Effector memory CD4-positive, alpha-beta T cell (primary cell): ENCODE results near the gene TMEM50B.
A peak's percentile ranks its signal among the peaks of the same experiment; 100 is the strongest.
"Not testable (repeated sequence)": the region's sequence is repeated elsewhere in the genome, so short reads cannot be mapped to it uniquely, and the experiment has no call there.

Source experiments
- DNase-seq, 3 donors: peaks; one replicate each; pipeline ENCODE4 v3.0.0-alpha.2; 2020
- H3K27ac ChIP-seq: 2 replicates; pipeline ENCODE4 v1.7.0; 2013; ENCODE audit warnings: mild to moderate bottlenecking, low read length, moderate library complexity; ENCODE audit not compliant: insufficient read depth, poor library complexity, severe bottlenecking
- H3K27me3 ChIP-seq: replicated peaks from 2 replicates; pipeline ENCODE4 v1.7.0; 2013; ENCODE audit warnings: mild to moderate bottlenecking, low read length; ENCODE audit not compliant: insufficient read depth, control insufficient read depth, poor library complexity, severe bottlenecking
- H3K36me3 ChIP-seq: 2 replicates; pipeline ENCODE4 v1.7.0; 2013; ENCODE audit warnings: mild to moderate bottlenecking, low read length, moderate library complexity; ENCODE audit not compliant: control insufficient read depth, insufficient read depth
- H3K4me1 ChIP-seq: 2 replicates; pipeline ENCODE4 v1.7.0; 2013; ENCODE audit warnings: low read length, mild to moderate bottlenecking; ENCODE audit not compliant: control insufficient read depth, insufficient read depth, poor library complexity, severe bottlenecking
- H3K4me3 ChIP-seq: 2 replicates; pipeline ENCODE4 v1.7.0; 2013; ENCODE audit warnings: low read length, low read depth, mild to moderate bottlenecking; ENCODE audit not compliant: insufficient read depth, poor library complexity, severe bottlenecking
- H3K9me3 ChIP-seq: 2 replicates; pipeline ENCODE4 v1.7.0; 2013; ENCODE audit warnings: mild to moderate bottlenecking, low read length, moderate library complexity; ENCODE audit not compliant: control insufficient read depth

The TMEM50B gene

GRCh38 chr21:33451634-33452071 lies 28.1 kb downstream of the TMEM50B start:
- DNase-seq: no peak
- H3K27me3 ChIP-seq: no peaks in the 10 kb centered on the region
- no peak overlapping the region for H3K27ac ChIP-seq
- no peak overlapping the region for H3K4me3 ChIP-seq
- no peaks in the 10 kb centered on the region for H3K9me3 ChIP-seq
- H3K36me3 ChIP-seq: peaks cover 6% of the 10 kb centered on the region
- H3K4me1 ChIP-seq: no peaks in the 10 kb centered on the region

- Histone ChIP-seq H3K36me3 (no peaks in the 10 kb centered on the region), H3K27ac (no peak overlapping the region), H3K4me1 (no peaks in the 10 kb centered on the region), H3K27me3 (no peaks in the 10 kb centered on the region), H3K9me3 (no peaks in the 10 kb centered on the region), H3K4me3 (no peak overlapping the region)
- DNase-seq: no peak
These were observed 30.2 kb downstream of the TMEM50B start for GRCh38 chr21:33449616-33450015.

- not testable (repeated sequence) for DNase-seq, H3K4me1 ChIP-seq, H3K27me3 ChIP-seq, H3K27ac ChIP-seq, H3K36me3 ChIP-seq, H3K4me3 ChIP-seq, H3K9me3 ChIP-seq
These were observed 33.2 kb downstream of the TMEM50B start for GRCh38 chr21:33446620-33447019.

GRCh38 chr21:33444499-33444898 lies 35.3 kb downstream of the TMEM50B start:
- no peaks in the 10 kb centered on the region for H3K36me3 ChIP-seq
- H3K27ac ChIP-seq: no peak overlapping the region
- H3K4me1 ChIP-seq: no peaks in the 10 kb centered on the region
- no peaks in the 10 kb centered on the region for H3K27me3 ChIP-seq
- H3K4me3 ChIP-seq: no peak overlapping the region
- DNase-seq: no peak
- no peaks in the 10 kb centered on the region for H3K9me3 ChIP-seq

GRCh38 chr21:33443194-33443593 lies 36.6 kb downstream of the TMEM50B start:
- Histone ChIP-seq H3K27ac (no peak overlapping the region), H3K9me3 (no peaks in the 10 kb centered on the region)

GRCh38 chr21:33441489-33442477 lies 38.0 kb downstream of the TMEM50B start:
- H3K27me3 ChIP-seq: no peaks in the 10 kb centered on the region

More at GRCh38 chr21:33443194-33443593, 36.6 kb downstream of the TMEM50B start:
- Histone ChIP-seq H3K4me1 (no peaks in the 10 kb centered on the region), H3K27me3 (no peaks in the 10 kb centered on the region), H3K4me3 (no peak overlapping the region), H3K36me3 (peaks cover 5% of the 10 kb centered on the region)
- no peak for DNase-seq

GRCh38 chr21:33437140-33437539 lies 42.6 kb downstream of the TMEM50B start:
- no peak for DNase-seq
- peaks cover 43% of the 10 kb centered on the region for H3K36me3 ChIP-seq

More at GRCh38 chr21:33441489-33442477, 38.0 kb downstream of the TMEM50B start:
- H3K4me3 ChIP-seq: no peak overlapping the region
- H3K4me1 ChIP-seq: no peaks in the 10 kb centered on the region
- H3K27ac ChIP-seq: no peak overlapping the region
- no peaks in the 10 kb centered on the region for H3K9me3 ChIP-seq
- H3K36me3 ChIP-seq: peaks cover 18% of the 10 kb centered on the region
- no peak for DNase-seq

GRCh38 chr21:33434770-33435360 lies 44.9 kb downstream of the TMEM50B start:
- Histone ChIP-seq H3K4me1 (peaks cover 3% of the 10 kb centered on the region), H3K36me3 (peaks cover 52% of the 10 kb centered on the region), H3K4me3 (no peak overlapping the region), H3K27ac (peak overlapping the region; percentile 8), H3K27me3 (no peaks in the 10 kb centered on the region), H3K9me3 (no peaks in the 10 kb centered on the region)
- DNase-seq: no peak

More at GRCh38 chr21:33437140-33437539, 42.6 kb downstream of the TMEM50B start:
- Histone ChIP-seq H3K4me3 (no peak overlapping the region), H3K27ac (no peak overlapping the region), H3K4me1 (peaks cover 3% of the 10 kb centered on the region), H3K9me3 (no peaks in the 10 kb centered on the region), H3K27me3 (no peaks in the 10 kb centered on the region)

- no peak overlapping the region for H3K27ac ChIP-seq
- no peak for DNase-seq
These were observed 46.2 kb downstream of the TMEM50B start for GRCh38 chr21:33433425-33434114.

More at GRCh38 chr21:33433425-33434114, 46.2 kb downstream of the TMEM50B start:
- Histone ChIP-seq H3K36me3 (peaks cover 57% of the 10 kb centered on the region), H3K9me3 (no peaks in the 10 kb centered on the region), H3K27me3 (no peaks in the 10 kb centered on the region), H3K4me3 (no peak overlapping the region), H3K4me1 (peaks cover 3% of the 10 kb centered on the region)
